GM18909 (cell line): Measurements from ENCODE around the gene NOXA1.

ENCODE experiments used
- ATAC-seq: cut with Tn5 transposase; IDR thresholded peaks from one replicate; pipeline ENCODE4 v1.9.1; 2021; ENCODE audit warnings: mild to moderate bottlenecking; ENCODE audit not compliant: unreplicated experiment, poor library complexity

The NOXA1 gene

GRCh38 chr9:137479892-137480685 lies 56.9 kb downstream of the NOXA1 start:
- no peak for ATAC-seq

GRCh38 chr9:137480686-137481683 lies 57.8 kb downstream of the NOXA1 start:
- no peak for ATAC-seq

- ATAC-seq, result no peak
Observed at GRCh38 chr9:137482094-137482781, 59.0 kb downstream of the NOXA1 start.
